OCI-LY3 (cell line): ENCODE measurements around the gene ARHGEF11.

ENCODE experiments used
- CTCF ChIP-seq: fragments of 200-600, 300-600 bp; sonication (generic); IDR thresholded peaks from 2 replicates; pipeline ENCODE4 v1.5.1; 2014; ENCODE audit warnings: antibody characterized with exemption, low read length, low read depth
- EZH2phosphoT487 ChIP-seq: fragments of 200-600 bp; shearing (Covaris generic); IDR thresholded peaks from 2 replicates; pipeline ENCODE4 v1.6.1; 2018; ENCODE audit warnings: antibody characterized with exemption, mixed run types, low read depth

GRCh38 chr1:156912861-156913808 lies 132.4 kb downstream of the ARHGEF11 start:
- TF ChIP-seq CTCF (no peak), EZH2phosphoT487 (no peak)
